NCI-H748 treated with DMSO at 0.1 percent for 48 hours (cell line): Measurements from ENCODE around the gene DNAJB11.
"Not testable (repeated sequence)": the region's sequence is repeated elsewhere in the genome, so short reads cannot be mapped to it uniquely, and the experiment has no call there.

ENCODE experiments used
- DNase-seq: peaks from one replicate; lab custom pipeline; 2025; lab: John Stamatoyannopoulos, UW

DNAJB11 gene

DNA sequence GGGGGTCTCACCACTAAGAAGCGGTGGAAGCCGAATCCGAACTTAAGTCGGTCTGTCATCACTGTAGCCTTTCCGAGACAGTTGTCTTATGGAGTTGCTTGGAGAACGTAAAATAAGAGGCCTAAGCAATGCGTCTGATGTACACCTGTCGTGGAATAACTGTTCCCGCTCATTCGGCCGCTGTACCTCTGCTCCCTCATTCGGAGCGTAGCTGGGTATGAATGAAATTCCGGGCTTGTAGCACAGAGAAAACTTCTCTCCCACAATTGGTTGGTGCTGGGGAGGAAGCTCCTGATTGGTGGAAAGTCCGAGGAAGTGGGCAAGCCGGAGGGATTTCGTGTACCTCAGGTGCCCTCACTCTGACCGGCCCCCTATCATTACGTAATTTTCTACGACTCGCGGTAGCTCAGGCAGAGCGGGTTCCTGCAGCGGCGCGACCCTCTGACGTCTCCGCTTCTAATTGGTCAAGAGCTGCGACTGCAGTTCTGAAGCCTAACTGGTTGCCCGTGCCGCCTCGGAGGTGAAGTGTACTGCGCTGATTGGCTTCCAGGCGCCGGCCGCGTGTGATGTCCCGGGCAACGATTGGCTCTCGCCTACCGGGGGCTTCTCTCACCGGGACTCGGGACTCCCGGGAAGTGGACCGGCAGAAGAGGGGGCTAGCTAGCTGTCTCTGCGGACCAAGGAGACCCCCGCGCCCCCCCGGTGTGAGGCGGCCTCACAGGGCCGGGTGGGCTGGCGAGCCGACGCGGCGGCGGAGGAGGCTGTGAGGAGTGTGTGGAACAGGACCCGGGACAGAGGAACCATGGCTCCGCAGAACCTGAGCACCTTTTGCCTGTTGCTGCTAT lies at the start of gene DNAJB11:
DNAJB11 (plus strand) TSS at position 625 of the 845 bp plus-strand sequence; CDS start at position 803, 178 bp downstream.
- DNase-seq: peak; percentile 92

DNA sequence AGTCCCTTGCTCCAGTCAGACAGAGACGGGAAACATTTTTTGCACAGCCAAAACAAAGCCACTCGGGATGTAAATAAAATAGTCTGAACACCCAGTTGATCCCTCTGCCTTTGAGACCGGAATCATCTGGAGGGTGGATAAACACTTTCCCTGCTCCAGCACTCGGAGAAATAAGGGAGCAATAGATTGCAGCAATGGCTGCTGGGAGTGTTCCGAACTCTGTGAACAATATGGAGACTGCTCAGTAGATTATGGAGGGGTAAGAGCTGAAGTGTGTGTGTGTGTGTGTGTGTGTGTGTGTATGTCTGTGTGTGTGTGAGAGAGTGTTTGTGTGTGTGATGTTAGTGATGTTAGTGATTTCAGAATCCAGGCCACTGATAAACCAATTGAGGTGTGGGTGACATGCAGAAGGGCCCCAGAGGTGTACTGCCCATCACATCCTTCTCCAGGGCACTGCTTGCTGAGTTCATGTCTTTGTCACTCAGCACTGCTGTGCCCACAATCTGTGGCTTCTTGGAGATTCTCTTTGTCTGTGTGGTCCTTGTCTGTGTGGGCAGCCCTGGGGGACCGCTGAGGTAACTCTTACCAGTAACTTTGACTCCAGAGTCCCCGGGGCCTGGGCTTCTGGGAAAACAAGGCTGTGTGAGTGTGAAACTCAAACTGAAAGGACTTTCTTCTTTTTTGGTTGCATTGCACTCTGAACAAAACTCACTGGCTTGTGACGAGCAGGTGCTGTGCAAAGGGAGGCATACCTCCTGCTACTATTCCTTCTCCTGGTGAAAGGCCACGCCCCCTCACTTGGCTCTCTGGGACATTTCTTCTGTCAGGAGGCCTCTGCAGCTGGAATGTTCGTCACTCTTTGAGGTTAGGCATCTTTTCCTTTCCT lies 49.3 kb upstream of the DNAJB11 start:
- no peak for DNase-seq

DNA sequence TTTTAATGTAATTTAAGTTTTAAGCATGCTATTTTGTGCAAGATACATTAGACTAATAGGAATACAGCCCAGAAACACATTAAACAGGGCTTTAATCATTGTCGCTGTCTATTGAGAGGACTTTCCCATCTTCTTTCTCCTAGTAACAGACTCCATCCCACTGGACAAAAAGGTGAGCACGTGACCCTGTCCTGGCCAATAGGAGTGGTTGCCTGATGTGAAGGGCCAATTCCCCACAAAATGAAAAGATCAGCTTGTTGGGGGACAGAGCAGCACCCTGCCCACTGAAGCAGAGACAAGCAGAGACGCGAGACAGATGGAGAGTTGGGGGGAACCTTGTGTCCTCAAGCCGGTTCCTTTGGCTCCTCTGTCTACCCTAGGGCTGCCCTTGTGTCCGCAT lies 47.5 kb upstream of the DNAJB11 start:
- no peak for DNase-seq

DNA sequence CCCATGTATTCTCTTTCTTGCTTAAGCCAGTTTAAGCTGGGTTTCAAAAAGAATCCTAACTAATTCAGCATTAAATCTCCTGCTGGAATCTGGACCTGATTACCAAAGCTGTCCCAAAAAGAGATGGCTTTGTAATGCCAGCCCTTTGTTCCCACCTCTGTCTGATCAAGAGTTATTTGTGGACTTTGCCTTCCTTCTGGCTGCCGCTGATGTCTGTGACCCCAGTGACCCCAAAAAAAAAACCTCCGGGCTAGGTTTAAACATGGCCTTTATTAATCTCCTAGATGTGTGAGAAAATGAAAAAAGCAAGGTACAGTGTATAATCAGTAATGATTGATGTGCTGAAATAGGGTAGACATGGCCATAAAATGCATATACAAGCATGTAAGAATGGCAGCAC lies 47.1 kb upstream of the DNAJB11 start:
- no peak for DNase-seq

DNA sequence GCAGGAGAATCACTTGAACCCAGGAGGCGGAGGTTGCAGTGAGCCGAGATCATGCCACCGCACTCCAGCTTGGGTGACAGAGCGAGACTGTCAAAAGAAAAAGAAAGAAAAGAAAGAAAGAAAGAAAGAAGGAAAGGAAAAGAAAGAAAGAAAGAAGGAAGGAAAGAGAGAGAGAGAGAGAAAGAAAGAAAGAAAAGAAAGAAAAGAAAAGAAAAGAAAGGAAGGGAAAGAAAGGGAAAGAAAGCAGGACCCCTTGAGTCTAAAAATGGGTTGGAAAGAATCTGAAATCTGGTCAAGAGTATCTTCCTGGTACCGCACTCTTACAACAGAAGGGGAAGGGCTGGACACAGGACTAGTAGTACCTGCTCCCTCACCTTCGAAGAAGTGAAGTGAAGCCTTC lies 45.9 kb upstream of the DNAJB11 start:
- DNase-seq: no peak

DNA sequence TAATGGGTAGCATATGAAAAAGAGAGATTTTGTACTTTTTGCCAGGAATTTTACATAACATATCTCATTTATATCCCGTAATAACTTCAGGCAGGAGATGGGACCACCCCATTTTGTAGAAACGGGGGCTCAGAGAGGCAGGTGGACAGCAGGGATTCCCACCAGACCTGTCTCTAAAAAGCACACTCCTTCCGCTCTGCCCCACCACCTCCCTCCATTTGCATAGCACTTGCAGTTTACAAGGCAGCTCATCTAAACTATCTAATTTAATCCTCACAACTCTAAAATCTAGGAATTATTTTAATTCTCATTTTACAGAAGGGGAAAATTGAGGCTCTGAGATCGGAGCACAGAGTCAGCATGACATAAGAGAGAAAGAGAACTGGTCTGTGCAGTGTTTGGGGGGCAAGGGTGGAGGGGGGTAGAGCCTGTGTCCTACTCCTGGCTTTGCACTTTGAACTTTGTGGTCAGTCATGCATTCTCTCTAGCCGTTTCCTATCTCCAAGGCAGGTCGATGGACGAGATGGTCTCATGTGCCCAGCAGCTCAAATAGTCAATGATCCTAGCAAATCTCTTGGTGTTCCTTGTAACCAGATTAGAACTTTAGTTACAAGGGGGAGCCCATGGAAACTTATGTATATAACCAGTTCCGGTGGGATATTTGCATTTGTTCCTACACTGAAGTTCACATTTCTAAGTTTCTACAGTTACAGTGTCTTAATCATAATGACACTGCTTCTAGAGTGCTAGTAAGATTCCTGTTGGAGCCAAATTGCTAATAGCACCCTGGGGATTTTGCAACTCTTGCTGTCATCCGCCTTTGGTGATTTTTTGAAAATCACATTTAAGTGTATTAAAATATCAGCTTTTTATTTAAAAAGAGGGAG lies 44.9 kb upstream of the DNAJB11 start:
- no peak for DNase-seq

DNA sequence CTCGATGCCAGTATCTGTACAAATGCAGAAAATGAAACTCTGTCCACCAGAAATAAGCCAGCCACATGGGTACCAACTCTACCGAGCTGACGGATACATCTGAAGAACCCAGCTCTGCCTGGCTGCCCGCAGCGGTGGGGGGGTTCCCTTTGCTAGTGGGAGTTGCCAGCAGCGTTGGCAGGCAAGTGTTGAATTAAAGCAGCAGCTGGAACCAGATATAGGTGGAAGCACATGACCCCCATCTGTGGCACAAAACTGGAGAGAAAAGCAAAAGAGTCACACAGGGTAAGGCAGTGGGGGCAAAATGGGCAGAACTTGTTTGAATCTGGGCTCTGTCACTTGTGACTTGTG lies 44.3 kb upstream of the DNAJB11 start:
- DNase-seq: no peak

DNA sequence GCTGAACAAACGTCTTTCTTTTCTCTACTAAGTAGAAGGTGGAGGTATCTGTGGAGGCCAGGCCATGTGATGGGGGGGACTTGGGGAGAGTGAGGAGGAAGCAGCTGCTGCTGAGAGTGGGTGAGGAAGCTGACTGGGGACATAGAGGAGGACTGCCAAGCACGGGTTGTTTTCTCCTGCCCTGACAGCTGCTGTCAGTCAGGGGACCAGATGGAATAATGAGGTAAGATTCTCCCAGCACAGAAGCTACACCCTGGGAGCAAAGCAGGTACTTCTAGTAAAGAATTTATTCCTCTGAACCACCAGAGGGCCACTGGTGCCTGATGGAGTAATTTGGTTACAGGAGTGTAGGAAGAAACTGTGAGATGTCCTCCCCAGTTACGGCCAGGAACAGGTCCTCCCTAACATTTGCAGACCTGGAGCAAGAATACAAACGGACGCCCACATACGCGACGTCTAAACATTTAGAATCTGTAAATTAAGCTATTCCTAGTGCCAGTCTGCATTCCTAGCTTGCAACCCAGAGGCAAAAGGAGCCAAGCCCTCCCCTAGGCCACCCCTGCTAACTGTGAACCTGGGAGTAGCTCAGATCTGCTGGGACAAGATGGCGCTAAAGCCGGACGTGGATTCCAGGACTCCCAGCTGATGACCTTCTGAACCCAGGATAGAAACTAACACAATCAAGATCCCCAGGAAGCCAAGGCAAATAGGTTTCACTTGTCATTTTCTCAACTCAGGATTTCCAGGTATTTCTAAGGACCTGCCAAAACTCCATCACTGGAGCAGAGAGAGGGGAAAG lies 41.1 kb upstream of the DNAJB11 start:
- DNase-seq: no peak

DNA sequence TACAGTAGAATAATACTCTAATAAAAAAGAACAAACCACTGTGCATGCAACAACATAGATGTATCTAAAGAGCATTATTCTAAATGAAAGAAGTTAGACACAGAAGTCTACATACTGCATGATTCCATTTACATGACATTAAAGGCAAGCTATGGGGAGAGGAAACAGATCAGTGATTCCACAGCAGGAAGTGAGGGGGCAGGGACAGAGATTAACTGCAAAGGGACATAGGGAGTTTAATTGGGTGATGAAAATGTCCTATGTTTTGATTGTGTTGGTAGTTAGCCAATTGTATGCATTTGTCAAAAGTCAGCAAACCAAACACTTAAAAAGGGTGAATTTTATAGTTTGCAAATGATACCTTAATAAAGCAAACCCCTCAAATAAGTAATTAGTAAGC lies 40.1 kb upstream of the DNAJB11 start:
- no peak for DNase-seq

DNA sequence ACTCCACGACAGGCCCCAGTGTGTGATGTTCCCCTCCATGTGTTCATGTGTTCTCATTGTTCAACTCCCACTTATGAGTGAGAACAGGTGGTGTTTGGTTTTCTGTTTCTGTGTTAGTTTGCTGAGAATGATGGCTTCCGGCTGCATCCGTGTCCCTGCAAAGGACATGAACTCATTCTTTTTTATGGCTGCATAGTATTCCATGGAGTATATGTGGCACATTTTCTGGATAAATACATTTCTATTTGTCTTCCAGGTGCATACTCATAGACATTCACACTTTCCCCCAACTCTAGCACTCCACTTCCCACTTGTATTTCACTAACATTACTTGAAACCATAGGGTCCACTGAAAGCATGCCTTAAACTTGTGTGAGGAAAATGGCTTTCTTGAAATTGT lies 38.8 kb upstream of the DNAJB11 start:
- DNase-seq: not testable (repeated sequence)

DNA sequence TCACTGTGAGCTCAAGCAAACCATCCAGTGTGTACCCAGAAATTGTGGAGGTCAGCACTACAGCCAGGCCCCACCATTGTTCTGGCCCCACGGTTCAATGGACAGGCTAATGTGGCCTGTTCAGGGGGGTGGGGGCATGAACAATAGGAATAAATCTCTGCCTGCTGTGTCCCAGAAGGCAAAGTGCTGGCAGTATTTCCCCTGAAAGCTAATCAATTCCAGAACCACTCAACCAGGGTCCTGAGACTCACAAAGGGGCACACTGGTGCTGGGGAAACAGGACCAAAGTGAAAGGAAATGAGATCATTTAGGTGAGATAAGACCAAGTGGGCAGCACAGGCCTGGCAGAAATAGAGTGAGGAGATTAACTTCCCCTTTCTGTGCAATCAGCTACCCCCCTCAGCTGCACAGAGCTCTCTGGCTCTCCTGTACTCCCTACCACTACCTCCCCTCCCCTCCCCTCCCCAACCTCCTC lies 37.9 kb upstream of the DNAJB11 start:
- no peak for DNase-seq

DNA sequence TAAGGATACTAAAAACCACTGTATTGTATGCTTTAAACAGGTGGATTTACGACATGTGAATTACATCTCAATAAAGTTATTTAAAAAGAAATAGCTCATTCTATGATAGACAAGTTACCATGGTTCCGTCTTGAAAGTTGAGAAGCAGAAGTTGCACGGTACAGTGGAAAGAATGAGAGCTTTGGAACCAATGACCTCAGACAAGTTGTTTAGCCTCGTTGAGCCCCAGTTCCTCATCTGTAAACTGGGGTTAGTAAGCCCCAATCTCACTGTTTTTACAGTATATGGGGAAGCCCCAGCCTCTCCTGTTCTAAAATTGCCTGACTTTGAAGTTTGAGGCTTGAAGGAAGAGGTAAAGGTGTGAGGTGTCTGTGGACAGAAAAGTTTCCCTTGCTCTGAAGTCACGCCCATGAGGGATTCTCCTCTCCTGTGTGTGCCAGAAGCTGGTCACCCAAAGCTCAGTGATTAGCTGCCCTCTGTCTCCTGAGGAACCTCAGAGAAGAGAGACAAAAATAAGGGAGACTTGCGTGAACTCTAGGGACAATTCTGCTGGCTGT lies 36.3 kb upstream of the DNAJB11 start:
- DNase-seq: no peak

DNA sequence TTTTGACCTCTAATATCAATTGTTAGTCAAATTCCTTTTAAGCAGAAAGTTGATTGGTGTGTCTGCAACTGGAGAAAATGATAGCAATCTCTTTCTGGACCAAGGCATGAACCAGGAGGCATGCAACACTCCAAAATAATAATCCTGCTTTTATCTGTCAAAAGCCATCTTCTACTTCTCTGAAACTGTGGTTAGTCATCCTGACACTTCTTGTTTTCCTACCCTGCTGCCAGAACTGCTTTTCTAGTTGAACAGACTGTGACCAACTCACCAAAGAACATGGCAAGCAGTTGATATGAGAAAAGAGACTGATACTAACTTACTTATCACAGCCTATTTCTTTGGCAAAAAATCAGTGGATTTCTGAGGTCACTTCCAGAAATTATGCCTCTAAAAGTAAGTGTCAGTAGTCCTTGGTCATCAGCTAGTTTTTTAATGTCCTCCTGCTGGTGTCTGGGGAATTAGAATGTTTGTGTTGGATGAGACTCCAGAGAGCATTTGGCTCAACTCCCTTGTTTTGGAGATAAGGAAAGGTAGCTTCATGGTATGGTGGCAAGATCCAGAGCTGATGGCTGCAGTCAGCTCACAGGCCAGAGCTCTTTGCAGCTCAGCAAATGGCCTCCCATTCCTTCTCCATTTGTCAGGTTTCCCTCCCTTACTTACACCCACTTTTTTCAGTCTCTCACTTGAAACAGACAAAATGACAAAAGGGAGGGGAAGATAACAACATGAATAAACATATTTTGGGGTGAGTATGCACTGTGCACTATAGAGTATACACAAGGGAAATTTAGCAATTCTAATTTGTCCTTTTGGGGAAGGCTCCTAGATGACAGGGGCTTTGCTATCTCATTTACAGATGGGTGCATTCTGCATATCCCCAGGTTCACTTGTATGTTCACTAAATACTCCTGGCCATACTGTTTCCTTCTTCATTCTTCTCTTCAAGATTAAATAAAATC lies 33.4 kb upstream of the DNAJB11 start:
- no peak for DNase-seq

DNA sequence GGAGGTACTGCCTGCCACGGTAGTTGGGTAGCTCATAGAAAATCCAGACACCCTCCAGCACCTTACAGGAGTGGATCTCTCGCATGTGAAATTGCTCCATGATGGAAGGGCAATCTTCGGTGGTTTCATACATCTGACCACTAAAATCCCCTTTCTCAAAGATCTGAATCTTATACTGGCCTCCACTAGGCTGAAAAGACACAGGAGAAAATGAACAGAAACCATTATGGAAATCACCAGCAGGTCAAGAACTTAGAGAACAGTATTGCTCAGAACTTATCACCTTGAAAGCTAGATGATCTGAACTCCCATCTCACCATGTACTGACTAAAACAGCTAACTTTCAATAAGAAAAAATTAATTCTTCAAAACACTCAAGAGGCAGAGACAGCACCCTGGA lies 31.7 kb upstream of the DNAJB11 start:
- DNase-seq: no peak

DNA sequence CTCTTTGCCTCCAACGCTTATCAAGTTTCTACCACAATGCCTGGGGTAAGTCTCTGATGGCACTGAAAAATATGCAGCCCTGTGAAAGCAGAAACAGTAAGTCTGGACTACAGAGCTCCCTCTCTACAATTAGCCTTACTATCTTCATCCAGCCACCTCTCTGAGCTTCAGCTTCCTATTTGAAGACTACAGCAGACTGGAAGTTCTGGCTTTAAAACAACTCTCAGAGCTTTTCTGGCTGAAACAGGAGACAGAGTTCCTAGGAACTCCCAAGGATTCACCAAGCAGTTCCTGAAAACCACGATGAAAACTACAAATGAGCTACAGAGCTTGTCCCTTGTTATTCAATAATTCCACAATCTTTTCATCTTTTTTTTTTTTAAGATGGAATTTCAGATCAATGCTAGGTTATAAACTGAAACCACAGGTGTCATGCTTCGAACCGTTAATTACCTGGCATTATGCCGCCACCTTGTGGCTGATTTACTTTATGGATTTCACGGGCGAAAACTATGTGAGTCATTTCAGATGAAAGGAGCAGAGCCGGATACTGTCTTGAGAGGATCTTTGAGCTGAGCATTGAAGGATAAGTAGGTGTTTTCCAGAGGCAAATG lies 30.2 kb upstream of the DNAJB11 start:
- DNase-seq: peak; percentile 0

DNA sequence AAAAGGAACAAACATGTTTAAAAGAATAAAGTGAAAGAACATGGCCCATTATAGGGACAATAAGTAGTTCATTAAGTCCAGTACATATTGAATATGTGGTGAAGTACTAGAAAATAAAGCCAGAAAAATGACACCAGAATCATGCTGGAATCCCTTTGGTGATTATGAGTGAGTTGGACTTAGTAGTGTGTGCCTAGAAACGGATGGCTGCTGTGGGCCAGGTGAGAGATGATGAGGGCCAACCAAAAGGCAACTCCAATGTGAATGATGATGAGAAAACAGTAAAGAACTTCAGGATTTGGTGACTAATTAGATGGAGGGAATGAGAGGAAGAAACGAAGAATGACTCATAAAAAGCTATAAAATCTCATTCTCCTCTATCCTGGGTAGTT lies 29.7 kb upstream of the DNAJB11 start:
- no peak for DNase-seq

DNA sequence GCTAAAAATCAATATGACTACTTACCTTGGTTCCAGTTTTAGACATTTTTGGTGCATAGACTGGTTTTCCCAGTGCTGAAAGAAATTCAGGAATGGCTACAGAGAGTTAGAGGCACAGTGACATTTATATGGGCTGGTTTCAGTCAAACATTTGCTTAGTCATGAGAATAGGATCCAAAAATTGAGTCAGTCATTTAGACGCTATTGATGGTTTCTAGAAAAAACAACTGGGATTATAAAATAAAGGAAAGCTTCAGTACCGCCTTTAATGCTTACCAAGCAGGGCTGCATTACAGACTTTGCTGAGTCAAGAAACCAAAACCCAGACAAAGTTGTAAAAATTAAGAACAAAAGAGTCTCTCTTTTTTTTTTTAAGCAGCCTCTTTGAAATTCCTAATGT lies 26.2 kb upstream of the DNAJB11 start, which contains the start of gene CRYGS:
CRYGS (minus strand) TSS at position 100 of the 400 bp plus-strand sequence; CDS start at position 46, 54 bp downstream.
- no peak for DNase-seq

DNA sequence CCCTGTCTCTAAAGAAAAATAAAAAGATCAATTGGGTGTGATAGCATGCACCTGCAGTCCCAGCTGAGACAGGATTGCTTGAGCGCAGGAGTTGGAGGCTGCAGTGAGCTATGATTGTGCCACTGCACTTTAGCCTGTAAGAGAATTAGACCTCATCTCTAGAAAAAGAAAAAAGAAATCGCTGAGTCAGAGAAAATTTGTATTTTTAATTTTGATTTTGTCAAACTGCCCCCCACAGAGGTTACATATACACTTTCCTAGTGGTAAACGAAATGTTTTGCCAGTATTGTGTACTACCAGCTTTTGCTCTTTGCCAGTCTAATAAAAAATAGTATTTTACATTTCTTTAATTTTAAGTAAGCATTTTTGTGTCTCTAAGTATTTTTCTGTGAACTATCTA lies 21.0 kb upstream of the DNAJB11 start:
- no peak for DNase-seq

DNA sequence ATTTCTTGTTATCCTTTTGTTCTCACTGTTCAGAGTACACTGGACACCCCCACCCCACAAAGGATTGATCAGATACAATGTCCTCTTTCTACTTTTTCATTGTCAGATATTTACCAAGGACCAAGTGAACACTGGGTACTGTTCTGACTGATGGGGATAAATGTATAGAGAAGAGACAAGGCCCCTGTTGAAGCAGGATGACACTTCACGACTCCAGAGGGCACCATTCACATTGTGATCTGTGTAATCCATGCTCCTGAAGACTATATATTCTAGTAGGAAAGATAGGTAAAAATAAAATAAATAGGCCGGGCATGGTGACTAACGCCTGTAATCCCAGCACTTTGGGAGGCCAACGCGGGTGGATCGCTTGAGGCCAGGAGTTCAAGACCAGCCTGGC lies 19.1 kb upstream of the DNAJB11 start:
- DNase-seq: no peak
